GM12872 (cell line): ENCODE measurements around the gene COL9A1.

ENCODE experiments used
- TF ChIP-seq, protein P1 (sequence below): IDR thresholded peaks from 3 replicates; pipeline ENCODE4 v1.5.1; 2011; ENCODE audit warnings: low read depth, mild to moderate bottlenecking, low read length, moderate library complexity; ENCODE audit not compliant: insufficient read depth

The COL9A1 gene

GRCh38 chr6:70183538-70183937 lies 119.3 kb downstream of the COL9A1 start:
- TF ChIP-seq, protein P1, sequence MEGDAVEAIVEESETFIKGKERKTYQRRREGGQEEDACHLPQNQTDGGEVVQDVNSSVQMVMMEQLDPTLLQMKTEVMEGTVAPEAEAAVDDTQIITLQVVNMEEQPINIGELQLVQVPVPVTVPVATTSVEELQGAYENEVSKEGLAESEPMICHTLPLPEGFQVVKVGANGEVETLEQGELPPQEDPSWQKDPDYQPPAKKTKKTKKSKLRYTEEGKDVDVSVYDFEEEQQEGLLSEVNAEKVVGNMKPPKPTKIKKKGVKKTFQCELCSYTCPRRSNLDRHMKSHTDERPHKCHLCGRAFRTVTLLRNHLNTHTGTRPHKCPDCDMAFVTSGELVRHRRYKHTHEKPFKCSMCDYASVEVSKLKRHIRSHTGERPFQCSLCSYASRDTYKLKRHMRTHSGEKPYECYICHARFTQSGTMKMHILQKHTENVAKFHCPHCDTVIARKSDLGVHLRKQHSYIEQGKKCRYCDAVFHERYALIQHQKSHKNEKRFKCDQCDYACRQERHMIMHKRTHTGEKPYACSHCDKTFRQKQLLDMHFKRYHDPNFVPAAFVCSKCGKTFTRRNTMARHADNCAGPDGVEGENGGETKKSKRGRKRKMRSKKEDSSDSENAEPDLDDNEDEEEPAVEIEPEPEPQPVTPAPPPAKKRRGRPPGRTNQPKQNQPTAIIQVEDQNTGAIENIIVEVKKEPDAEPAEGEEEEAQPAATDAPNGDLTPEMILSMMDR: no peak

- TF ChIP-seq, protein P1: no peak
These were observed 121.8 kb downstream of the COL9A1 start for GRCh38 chr6:70180901-70181599.

DNA sequence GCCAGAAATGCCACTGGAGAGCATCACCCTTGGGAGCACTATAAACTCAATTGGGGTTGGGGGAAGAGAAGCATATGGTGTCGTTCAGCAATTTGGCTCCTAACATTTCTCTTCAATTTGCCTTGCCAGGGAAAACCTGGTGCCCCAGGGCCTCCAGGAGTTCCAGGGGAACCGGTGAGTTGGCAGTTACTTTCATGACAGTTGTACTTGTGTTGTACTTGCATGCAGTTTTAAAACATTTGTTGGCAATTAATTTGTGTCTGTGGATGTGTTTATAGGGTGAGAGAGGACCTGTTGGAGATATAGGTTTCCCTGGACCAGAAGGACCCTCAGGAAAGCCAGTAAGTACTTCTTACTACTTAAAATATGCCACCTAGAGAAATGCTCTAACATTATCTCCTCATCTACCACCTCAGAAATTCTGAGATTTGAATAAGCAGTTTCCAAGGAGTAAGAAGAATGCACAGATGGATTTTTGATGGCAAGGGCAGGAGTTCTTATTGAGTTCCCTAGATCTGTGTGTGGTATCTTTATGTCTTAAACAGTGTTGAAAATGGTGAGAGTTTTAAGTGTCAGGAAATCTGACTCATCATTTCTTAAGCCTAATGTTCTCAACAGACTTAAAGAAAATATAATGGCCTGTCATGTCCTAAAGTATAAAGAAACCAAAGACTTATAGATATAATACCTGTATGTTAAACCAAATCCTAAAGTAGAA lies 122.5 kb downstream of the COL9A1 start:
- TF ChIP-seq, protein P1: no peak

GRCh38 chr6:70176842-70177550 lies 125.9 kb downstream of the COL9A1 start:
- TF ChIP-seq, protein P1: no peak

DNA sequence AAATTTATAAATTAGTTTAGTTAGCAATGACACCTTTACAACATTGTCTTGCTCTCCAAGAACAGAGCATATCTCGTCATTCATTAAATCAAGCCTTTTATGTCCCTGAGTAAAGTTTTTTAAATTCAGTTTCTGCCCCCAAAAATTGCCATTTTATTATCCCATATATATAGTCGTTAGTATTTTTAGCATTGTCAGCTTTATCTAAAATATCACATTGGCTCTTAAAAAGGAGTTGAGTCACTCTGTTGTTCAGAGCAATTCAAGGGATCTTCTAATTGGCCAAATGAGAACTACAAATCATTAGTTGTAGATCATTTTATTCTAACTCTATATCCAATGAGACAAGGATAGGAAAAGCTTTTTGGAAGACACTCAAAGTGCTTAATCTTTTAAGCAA lies 127.1 kb downstream of the COL9A1 start:
- TF ChIP-seq, protein P1: no peak

DNA sequence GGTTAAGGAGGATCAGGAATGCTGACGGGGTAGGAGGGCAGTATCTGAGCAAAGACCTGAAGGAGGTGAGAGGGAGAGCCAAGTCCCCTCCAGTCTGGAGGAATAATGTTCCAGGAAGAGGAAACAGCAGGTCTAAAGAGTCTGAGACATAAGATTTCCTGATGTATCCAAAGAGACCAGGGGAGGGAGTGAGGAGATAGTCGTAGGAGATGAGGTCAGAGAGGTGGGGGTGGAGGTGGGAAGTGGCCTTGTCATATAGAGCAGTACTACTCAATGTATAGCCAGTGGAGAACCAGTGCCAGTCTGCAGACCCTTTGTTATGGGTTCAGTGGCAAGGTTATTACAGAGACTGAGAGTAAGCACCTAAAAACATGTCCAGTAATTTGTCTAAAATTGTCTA lies 130.6 kb downstream of the COL9A1 start:
- TF ChIP-seq, protein P1: no peak

DNA sequence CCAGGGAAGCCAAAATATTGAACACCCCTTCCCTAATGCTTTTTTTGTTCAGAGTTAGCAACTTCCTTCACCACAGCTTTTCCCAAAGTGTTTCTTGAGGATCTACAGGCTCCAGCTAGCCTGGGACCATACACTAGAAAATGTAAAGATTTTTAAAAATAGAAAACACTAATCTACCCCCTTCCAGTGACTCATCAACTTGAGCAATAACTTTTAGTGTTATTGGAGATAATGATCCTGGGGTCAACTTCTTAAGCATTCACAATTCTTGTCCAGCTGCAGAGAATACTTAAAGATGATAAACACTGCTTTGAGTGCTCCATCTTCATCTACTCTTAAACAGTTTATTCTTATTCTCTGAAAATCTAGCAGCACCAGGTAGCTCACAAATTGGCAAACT lies 131.6 kb downstream of the COL9A1 start:
- TF ChIP-seq, protein P1: no peak
